Keratinocyte (primary cell): Measurements from ENCODE around the gene MACROH2A1. TPM values are rescaled to one million over a fixed set of nuclear protein-coding genes. Genes with fewer than 3 reads are reported as not detected.

Experiments used
- DNase-seq: peaks from one replicate; pipeline ENCODE4 v3.0.0-alpha.2; 2011; ENCODE audit warnings: low read depth, missing footprints, low spot score
- FAIRE-seq: peaks from 2 replicates; lab custom pipeline; 2011; peaks lifted over from hg19 to GRCh38; lab: Jason Lieb, UNC
- H2AFZ ChIP-seq: 2 replicates; pipeline ENCODE4 v1.6.0; 2012; ENCODE audit warnings: low read length, control low read depth, inconsistent platforms; ENCODE audit not compliant: control insufficient read depth
- H3K27ac ChIP-seq: 2 replicates; pipeline ENCODE4 v1.5.1; 2011; ENCODE audit warnings: low read length; ENCODE audit not compliant: control insufficient read depth, insufficient read depth
- H3K27me3 ChIP-seq: 3 replicates; pipeline ENCODE4 v1.6.0; 2011; ENCODE audit warnings: low read length; ENCODE audit not compliant: control insufficient read depth, insufficient read depth; ENCODE audit errors: extremely low read depth
- H3K36me3 ChIP-seq, 2 experiments: 2 replicates in 1 of 2; 3 replicates in 1 of 2; pipeline ENCODE4 v1.5.1; 2011; ENCODE audit warnings: low read length in 2 of 2, mild to moderate bottlenecking in 1 of 2; ENCODE audit not compliant: control insufficient read depth in 2 of 2, insufficient read depth in 2 of 2; ENCODE audit errors: extremely low read depth in 1 of 2
- H3K4me1 ChIP-seq: 3 replicates; pipeline ENCODE4 v1.5.1; 2011; ENCODE audit warnings: low read length; ENCODE audit not compliant: control insufficient read depth, insufficient read depth; ENCODE audit errors: extremely low read depth
- H3K4me2 ChIP-seq: 3 replicates; pipeline ENCODE4 v1.6.0; 2011; ENCODE audit warnings: low read depth, low read length; ENCODE audit not compliant: control insufficient read depth, insufficient read depth; ENCODE audit errors: extremely low read depth
- H3K4me3 ChIP-seq, 3 experiments: fragments of 200-600 bp in 1 of 3; sonication (generic) in 1 of 3; 2 replicates in 2 of 3; 3 replicates in 1 of 3; pipeline ENCODE4 v1.5.1; 2011 to 2016; ENCODE audit warnings: low read length in 3 of 3, mild to moderate bottlenecking in 3 of 3, control low read depth in 2 of 3, inconsistent platforms in 1 of 3, low read depth in 1 of 3, mixed read lengths in 1 of 3, mixed run types in 1 of 3, moderate library complexity in 1 of 3; ENCODE audit not compliant: control insufficient read depth in 2 of 3, insufficient read depth in 2 of 3; ENCODE audit errors: extremely low read depth in 1 of 3
- H3K79me2 ChIP-seq: 2 replicates; pipeline ENCODE4 v1.6.0; 2012; ENCODE audit warnings: low read length; ENCODE audit not compliant: control insufficient read depth, insufficient read depth
- H3K9ac ChIP-seq: 3 replicates; pipeline ENCODE4 v1.6.0; 2011; ENCODE audit warnings: low read length; ENCODE audit not compliant: control insufficient read depth, insufficient read depth; ENCODE audit errors: extremely low read depth
- H3K9me1 ChIP-seq: 3 replicates; pipeline ENCODE4 v1.6.0; 2011; ENCODE audit warnings: low read length; ENCODE audit not compliant: control insufficient read depth, insufficient read depth; ENCODE audit errors: extremely low read depth
- H3K9me3 ChIP-seq: 2 replicates; pipeline ENCODE4 v1.5.1; 2012; ENCODE audit warnings: low read depth, low read length; ENCODE audit not compliant: control insufficient read depth
- H4K20me1 ChIP-seq: 3 replicates; pipeline ENCODE4 v1.6.0; 2011; ENCODE audit warnings: low read length; ENCODE audit not compliant: control insufficient read depth, insufficient read depth; ENCODE audit errors: extremely low read depth
- CTCF ChIP-seq, 3 experiments: IDR thresholded peaks in 1 of 3; conservative IDR thresholded peaks in 1 of 3; optimal IDR thresholded peaks in 1 of 3; 2 replicates in 2 of 3; 3 replicates in 1 of 3; pipeline versions ENCODE3 to v1.5.1; 2011; ENCODE audit warnings: low read length in 3 of 3, mild to moderate bottlenecking in 3 of 3, moderate library complexity in 2 of 3, control low read depth in 1 of 3, inconsistent platforms in 1 of 3; ENCODE audit not compliant: insufficient read depth in 2 of 3; ENCODE audit errors: extremely low read depth in 1 of 3
- EZH2 ChIP-seq: IDR thresholded peaks from one replicate; pipeline ENCODE4 v1.6.1; 2012; ENCODE audit warnings: inconsistent platforms, mild to moderate bottlenecking, low read length, moderate library complexity
- dilution Hi-C: fragments of 300-500 bp; cut with MboI; formaldehyde crosslinking; loops from one replicate; pipeline ENCODE4 v1.7.0; 2020; ENCODE audit warnings: low sequenced_read_pairs; ENCODE audit not compliant: extremely low pct_ligation_motif_present
- polyA plus RNA-seq, 5 experiments: library from polyadenylated mRNA; depleted of rRNA in 3 of 5; stranded (reverse) in 3 of 5; stranded (forward) in 1 of 5; unstranded in 1 of 5; fragments of >200 nt; gene quantifications; 1 replicate in 1 of 5; 2 replicates in 3 of 5; 3 replicates in 1 of 5; pipeline versions ENCODE4 v1.2.1 to v1.2.3, GENCODE V29; 2011 to 2012; ENCODE audit warnings: missing spikeins in 2 of 5, low read depth in 1 of 5, low replicate concordance in 1 of 5

Gene MACROH2A1
- polyA plus RNA-seq, 1 donor (not counting 4 experiments of a cell fraction or from before 2014, with no cell fraction given), result 208 TPM

DNA sequence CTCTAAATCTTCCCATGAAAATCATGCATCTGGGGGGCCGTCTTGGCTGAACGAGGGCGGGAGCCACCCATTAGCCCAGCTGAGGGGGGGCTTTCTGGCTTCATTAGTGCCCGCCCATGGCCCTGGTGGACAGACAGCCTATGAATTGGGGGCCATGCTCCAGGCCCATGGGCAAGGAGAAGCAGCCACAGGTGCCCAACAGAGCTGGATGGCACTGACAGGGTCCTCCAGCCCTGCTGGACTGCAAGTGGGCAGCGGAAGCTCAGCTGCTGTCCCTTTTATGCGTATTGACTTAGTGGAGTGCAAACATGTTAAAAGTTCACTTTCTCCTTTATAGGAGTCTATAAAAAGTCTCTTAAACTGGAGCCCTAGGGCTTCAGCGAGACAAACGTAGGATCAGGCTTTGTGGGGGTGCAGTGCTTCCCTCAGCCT lies 75.3 kb downstream of the MACROH2A1 start:
- FAIRE-seq (no peak), DNase-seq (no peak)
- Histone ChIP-seq H3K4me2 (no peak overlapping the region), H3K27me3 (no peaks in the 10 kb centered on the region), H3K79me2 (no peaks in the 10 kb centered on the region), H3K27ac (no peak overlapping the region), H3K4me3 (no peak overlapping the region), H3K9ac (no peak overlapping the region), H3K9me3 (no peaks in the 10 kb centered on the region), H3K4me1 (peaks cover 8% of the 10 kb centered on the region), H2AFZ (no peak overlapping the region), H3K9me1 (no peaks in the 10 kb centered on the region), H4K20me1 (no peaks in the 10 kb centered on the region), H3K36me3 (no peaks in the 10 kb centered on the region)
- TF ChIP-seq CTCF (optimal IDR thresholded peaks at IDR 0.05 in 1 of 3, IDR thresholded peaks at IDR 0.05 in 1 of 3, conservative IDR thresholded peaks at IDR 0.05 in 1 of 3; ENCODE audit: extremely low read depth in 1 of 3, insufficient read depth in 2 of 3, low read length in 3 of 3) (no peak), EZH2 (no peak)
- dilution Hi-C loops, result no loop called here

GRCh38 chr5:135323227-135323626 lies 75.8 kb downstream of the MACROH2A1 start:
- Histone ChIP-seq H3K27me3 (no peaks in the 10 kb centered on the region), H3K4me3 (no peak overlapping the region), H3K4me1 (peaks cover 8% of the 10 kb centered on the region), H3K27ac (no peak overlapping the region), H3K79me2 (no peaks in the 10 kb centered on the region), H3K4me2 (no peak overlapping the region), H3K9ac (no peak overlapping the region), H3K9me3 (no peaks in the 10 kb centered on the region), H2AFZ (no peak overlapping the region), H3K9me1 (no peaks in the 10 kb centered on the region), H4K20me1 (no peaks in the 10 kb centered on the region), H3K36me3 (no peaks in the 10 kb centered on the region)
- DNase-seq (no peak), FAIRE-seq (no peak)
- dilution Hi-C loops, result no loop called here
- no peak for TF ChIP-seq CTCF (optimal IDR thresholded peaks at IDR 0.05 in 1 of 3, IDR thresholded peaks at IDR 0.05 in 1 of 3, conservative IDR thresholded peaks at IDR 0.05 in 1 of 3; ENCODE audit: extremely low read depth in 1 of 3, insufficient read depth in 2 of 3, low read length in 3 of 3)
- no peak for TF ChIP-seq EZH2
